Psoas muscle (tissue), 8 donors: ENCODE results near the gene NFATC2IP. TPM values are rescaled to one million over a fixed set of nuclear protein-coding genes. Genes with fewer than 3 reads are reported as not detected.
A peak's percentile ranks its signal among the peaks of the same experiment; 100 is the strongest.
"Not testable (repeated sequence)": the region's sequence is repeated elsewhere in the genome, so short reads cannot be mapped to it uniquely, and the experiment has no call there.

Source experiments
- ATAC-seq, 4 donors: fragments of 200-7000 bp; cut with Tn5 transposase; one replicate each; pipeline ENCODE4 v1.9.1; 2020; ENCODE audit warnings: moderate library complexity in 3 of 4, mild to moderate bottlenecking in 2 of 4
- DNase-seq, 2 donors: peaks; one replicate each; pipeline ENCODE4 v3.0.0-alpha.2; 2020
- H3K27ac ChIP-seq: fragments of 200-600 bp; one replicate; pipeline ENCODE4 v1.8.0; 2022
- H3K27me3 ChIP-seq, 3 donors: fragments of 200-600 bp in 1 of 3; one replicate each; pipeline versions ENCODE4 v1.6.1 to v1.8.0; 2013 to 2022; ENCODE audit warnings: low read length in 2 of 3, mild to moderate bottlenecking in 2 of 3, moderate library complexity in 1 of 3; ENCODE audit not compliant: insufficient read depth in 3 of 3
- H3K36me3 ChIP-seq, 2 donors: fragments of 200-600 bp in 1 of 2; one replicate each; pipeline versions ENCODE4 v1.6.1 to v1.8.0; 2013 to 2022; ENCODE audit warnings: low read depth in 1 of 2, mild to moderate bottlenecking in 1 of 2, moderate library complexity in 1 of 2; ENCODE audit not compliant: insufficient read depth in 1 of 2
- H3K4me1 ChIP-seq: fragments of 200-600 bp; one replicate; pipeline ENCODE4 v1.8.0; 2022
- H3K4me3 ChIP-seq: fragments of 200-600 bp; one replicate; pipeline ENCODE4 v1.8.0; 2022; ENCODE audit warnings: mild to moderate bottlenecking
- H3K9me3 ChIP-seq: fragments of 200-600 bp; one replicate; pipeline ENCODE4 v1.8.0; 2022
- WGBS, 3 donors: extraction: QIAGEN DNeasy Blood & Tissue Kit; methylation state at CpG; one replicate each; pipeline versions ENCODE4 v1.1.6 to v1.1.7; 2013; 5-methylcytosine and 5-hydroxymethylcytosine counted together
- intact Hi-C, 2 donors: fragments of 100-400 bp; cut with DNase I; formaldehyde crosslinking; loops; one replicate each; pipeline versions ENCODE4 v1.11.0 to v1.14.2; 2022
- polyA plus RNA-seq, 3 donors: library from polyadenylated mRNA; stranded (reverse); fragments of 200-250 nt; gene quantifications; one replicate each; pipeline ENCODE4 v1.2.3, GENCODE V29; 2013
- total RNA-seq, 4 donors: library from RNA; stranded (reverse); fragmentation: NEBNext Ultra II Directional in 2 of 4; extraction: Animal tissue kit (Norgen Biotek cat#: 25700) in 2 of 4; gene quantifications; one replicate each; pipeline versions ENCODE4 v1.2.1 to v1.2.4, GENCODE V29; 2021 to 2023
- TF ChIP-seq, protein P1 (sequence below): fragments of 200-600 bp; IDR thresholded peaks from one replicate; pipeline ENCODE4 v1.8.0; 2022; ENCODE audit warnings: antibody characterized with exemption
- donor health status: healthy with polysubstance abuse.
- donor health status: DM: no; HTN: no; CAD: no; lungs with moderate emphysema.
- donor health status: Bipolar disorder and iron deficiency.
- donor health status: healthy.
- donor health status: DM: yes; HTN: yes; CAD: no.
- donor health status: DM: no; HTN: no; CAD: no.
- donor health status: DM: no; HTN: no; CAD: no.
- donor health status: DM: yes; HTN: yes; CAD: no.

NFATC2IP gene
- total and polyA plus RNA-seq, 7 donors: 10.6 to 20.4 (median 17.6) TPM

DNA sequence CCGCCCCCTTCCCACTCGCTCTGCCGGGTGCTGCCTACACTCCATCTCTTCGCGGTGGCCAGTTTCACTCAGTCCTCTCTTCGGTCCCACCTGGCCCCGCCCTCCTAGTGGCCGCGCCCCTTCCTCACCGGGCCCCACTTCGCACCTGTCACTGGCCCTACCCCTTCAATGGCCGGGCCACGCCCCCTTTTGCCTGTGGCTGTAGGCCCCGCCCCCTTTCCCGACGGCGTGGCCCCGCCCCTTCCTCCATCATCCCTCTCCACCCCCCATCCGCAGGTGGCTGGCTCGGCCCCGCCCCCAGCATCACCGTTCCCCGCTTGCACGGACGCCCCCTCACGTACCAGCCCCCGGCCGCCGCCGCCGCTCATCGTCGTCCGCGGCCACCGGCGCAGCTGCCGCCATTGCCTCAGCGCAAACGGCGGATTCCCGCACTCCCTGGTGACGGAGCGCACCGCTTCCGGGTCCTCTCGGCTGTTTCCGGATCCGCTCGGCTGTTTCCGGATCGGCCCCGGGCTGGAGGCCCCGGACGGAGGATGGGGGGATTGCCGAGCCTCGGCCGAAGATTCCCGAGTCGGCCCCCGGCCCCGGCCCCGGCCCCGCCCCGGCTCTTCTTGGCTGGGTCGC lies 25.9 kb upstream of the NFATC2IP start, which contains the start of gene RABEP2:
Gene RABEP2 (minus strand): TSS at position 477 of the 624 bp plus-strand sequence. CDS start 75 bp downstream, at position 402.
- Histone ChIP-seq H3K27me3 (no peaks in the 10 kb centered on the region), H3K4me3 (peak within 1 kb of the TSS; percentile 84), H3K36me3 (peaks cover 0 to 10% of the 10 kb centered on the region in 2 donors), H3K27ac (peak within 1 kb of the TSS; percentile 95), H3K9me3 (no peaks in the 10 kb centered on the region), H3K4me1 (peaks cover 4% of the 10 kb centered on the region)
- intact Hi-C loops: no loop called here
- DNase-seq (peak; percentile 94 to 98), ATAC-seq (peak; percentile 94 to 97 (median 95))
- 1 to 2% (median 1%) methylated on average over 39 to 66 of the region's 66 CpGs for WGBS, 3 donors
- TF ChIP-seq, protein P1, sequence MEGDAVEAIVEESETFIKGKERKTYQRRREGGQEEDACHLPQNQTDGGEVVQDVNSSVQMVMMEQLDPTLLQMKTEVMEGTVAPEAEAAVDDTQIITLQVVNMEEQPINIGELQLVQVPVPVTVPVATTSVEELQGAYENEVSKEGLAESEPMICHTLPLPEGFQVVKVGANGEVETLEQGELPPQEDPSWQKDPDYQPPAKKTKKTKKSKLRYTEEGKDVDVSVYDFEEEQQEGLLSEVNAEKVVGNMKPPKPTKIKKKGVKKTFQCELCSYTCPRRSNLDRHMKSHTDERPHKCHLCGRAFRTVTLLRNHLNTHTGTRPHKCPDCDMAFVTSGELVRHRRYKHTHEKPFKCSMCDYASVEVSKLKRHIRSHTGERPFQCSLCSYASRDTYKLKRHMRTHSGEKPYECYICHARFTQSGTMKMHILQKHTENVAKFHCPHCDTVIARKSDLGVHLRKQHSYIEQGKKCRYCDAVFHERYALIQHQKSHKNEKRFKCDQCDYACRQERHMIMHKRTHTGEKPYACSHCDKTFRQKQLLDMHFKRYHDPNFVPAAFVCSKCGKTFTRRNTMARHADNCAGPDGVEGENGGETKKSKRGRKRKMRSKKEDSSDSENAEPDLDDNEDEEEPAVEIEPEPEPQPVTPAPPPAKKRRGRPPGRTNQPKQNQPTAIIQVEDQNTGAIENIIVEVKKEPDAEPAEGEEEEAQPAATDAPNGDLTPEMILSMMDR: no peak

DNA sequence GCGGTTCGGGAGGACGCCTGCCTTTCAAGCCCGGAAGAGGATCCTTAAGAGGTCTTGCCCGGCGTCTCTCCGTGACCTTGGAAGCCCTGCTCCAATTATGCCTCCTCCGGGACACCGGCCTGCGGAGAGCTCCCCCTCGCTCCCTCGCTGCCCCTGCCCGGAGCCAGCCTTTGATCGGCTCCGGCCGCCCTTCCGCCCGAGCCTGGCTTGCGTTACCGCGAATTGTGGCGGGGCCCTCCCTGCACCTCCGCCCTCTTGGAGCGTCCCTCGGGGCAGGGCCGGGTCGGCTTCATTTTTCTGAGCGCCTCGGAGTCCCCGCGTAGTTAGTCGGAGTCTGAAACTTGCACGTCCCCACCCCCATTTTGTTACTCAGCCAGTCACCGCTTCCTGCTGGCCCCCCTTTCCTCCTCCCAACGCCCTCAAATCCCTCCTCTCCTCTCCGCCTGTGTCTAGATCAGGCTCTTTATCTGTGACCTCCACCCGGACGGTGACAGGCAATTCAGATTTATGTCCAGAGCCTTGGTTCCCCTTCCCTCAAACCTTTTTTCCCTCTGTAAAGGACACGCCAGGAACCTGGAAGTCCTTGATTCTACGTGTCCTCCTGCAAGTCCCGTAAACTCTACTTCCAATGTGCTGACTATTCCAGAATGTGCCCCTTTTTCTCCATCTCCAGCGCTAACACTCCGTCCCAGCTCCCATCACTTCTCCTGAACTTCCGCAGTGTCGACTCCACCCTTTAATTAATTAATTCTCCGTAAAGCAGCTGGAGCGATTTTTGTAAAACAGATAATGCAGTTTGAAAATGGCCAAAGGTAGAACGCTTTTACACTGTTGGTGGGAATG lies 25.1 kb upstream of the NFATC2IP start:
- peak overlapping the region; percentile 84 for H3K4me3 ChIP-seq
- peak overlapping the region; percentile 95 for H3K27ac ChIP-seq
- intact Hi-C loops: no loop called here
- peaks cover 0 to 10% of the 10 kb centered on the region in 2 donors for H3K36me3 ChIP-seq
- H3K27me3 ChIP-seq: no peaks in the 10 kb centered on the region
- H3K4me1 ChIP-seq: peaks cover 4% of the 10 kb centered on the region
- TF ChIP-seq, protein P1: no peak
- 1 to 3% (median 1%) methylated on average over 44 to 48 of the region's 48 CpGs for WGBS, 3 donors
- H3K9me3 ChIP-seq: no peaks in the 10 kb centered on the region
- ATAC-seq: peak in 2 of 4 donors; percentile 55 to 69
- DNase-seq: peak; percentile 85 to 91

DNA sequence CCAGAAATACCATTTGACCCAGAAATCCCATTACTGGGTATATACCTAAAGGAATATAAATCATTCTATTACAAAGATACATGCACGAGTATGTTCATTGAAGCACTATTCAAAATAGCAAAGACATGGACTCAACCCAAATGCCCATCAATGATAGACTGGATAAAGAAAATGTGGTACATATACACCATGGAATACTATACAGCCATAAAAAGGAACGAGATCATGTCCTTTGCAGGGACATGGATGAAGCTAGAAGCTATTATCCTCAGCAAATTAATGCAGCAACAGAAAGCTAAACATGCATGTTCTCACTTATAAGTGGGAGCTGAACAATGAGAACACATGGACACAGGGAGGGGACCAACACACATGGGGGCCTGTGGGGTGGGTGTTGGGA lies 24.5 kb upstream of the NFATC2IP start:
- H3K36me3 ChIP-seq, intact Hi-C loops, H3K27me3 ChIP-seq, H3K9me3 ChIP-seq, ATAC-seq, DNase-seq, H3K4me1 ChIP-seq: not testable (repeated sequence)
- Histone ChIP-seq H3K27ac (peak overlapping the region; percentile 95), H3K4me3 (peak overlapping the region; percentile 84)
- WGBS, 3 donors: 61 to 67% (median 65%) methylated on average over 2 of the region's 2 CpGs

DNA sequence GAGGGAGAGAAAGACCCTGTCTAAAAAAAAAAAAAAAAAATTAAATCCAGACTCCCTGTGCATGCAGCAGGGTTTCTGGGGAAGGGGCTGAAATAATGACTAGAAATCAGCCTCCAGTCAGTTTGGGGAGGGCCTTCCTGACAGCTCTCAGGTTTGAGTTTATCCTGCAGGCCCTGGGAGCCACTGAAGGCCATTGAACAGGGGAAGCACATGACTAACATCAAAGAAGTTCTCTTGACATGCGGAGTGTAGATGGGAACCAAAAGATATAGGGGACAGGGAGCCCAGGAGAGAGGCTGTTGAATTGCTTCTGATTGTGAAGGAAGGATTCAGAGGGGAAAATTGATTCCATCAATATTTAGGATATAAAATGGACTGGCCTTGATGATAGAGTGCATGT lies 22.9 kb upstream of the NFATC2IP start:
- no peak for ATAC-seq
- 84 to 96% (median 91%) methylated on average over 1 of the region's 1 CpG for WGBS, 3 donors

More for the DNA sequence above, 22.9 kb upstream of the NFATC2IP start:
- no peaks in the 10 kb centered on the region for H3K27me3 ChIP-seq
- intact Hi-C loops: no loop called here
- no peak overlapping the region for H3K4me3 ChIP-seq
- no peak for DNase-seq
- H3K4me1 ChIP-seq: peaks cover 4% of the 10 kb centered on the region
- TF ChIP-seq, protein P1: no peak
- H3K36me3 ChIP-seq: peaks cover 0 to 4% of the 10 kb centered on the region in 2 donors
- no peaks in the 10 kb centered on the region for H3K9me3 ChIP-seq
- H3K27ac ChIP-seq: no peak overlapping the region
